WTC11 (cell line): ENCODE data around the gene CIART. TPM values are rescaled to one million over a fixed set of nuclear protein-coding genes. Genes with fewer than 3 reads are reported as not detected.
"Not testable (repeated sequence)": the region's sequence is repeated elsewhere in the genome, so short reads cannot be mapped to it uniquely, and the experiment has no call there.

Experiments
- ATAC-seq: fragments of 200-7000 bp; cut with Tn5 transposase; 2 replicates; pipeline ENCODE4 v1.10.0; 2021; ENCODE audit warnings: mild to moderate bottlenecking, moderate library complexity
- CTCF ChIA-PET: fragments of 300-600 bp; sonication (Branson Sonifier 250); formaldehyde crosslinking; loops from one replicate; lab custom pipeline; 2021; ENCODE audit warnings: antibody characterized with exemption; lab: Charles Lee
- POLR2A ChIA-PET: fragments of 350-600 bp; sonication (Branson Sonifier 250); formaldehyde crosslinking; loops from one replicate; lab custom pipeline; 2021; ENCODE audit warnings: antibody characterized with exemption; lab: Charles Lee
- DNase-seq: peaks from one replicate; pipeline ENCODE4 v3.0.0; 2021; ENCODE audit warnings: low spot score
- H3K27ac Mint-ChIP-seq: 2 replicates; pipeline ENCODE4 v1.8.0; 2021; ENCODE audit warnings: mixed read lengths
- H3K27me3 Mint-ChIP-seq: 2 replicates; pipeline ENCODE4 v1.8.0; 2021; ENCODE audit warnings: low read depth, mild to moderate bottlenecking, moderate library complexity, mixed read lengths
- H3K36me3 Mint-ChIP-seq: 2 replicates; pipeline ENCODE4 v1.8.0; 2021; ENCODE audit warnings: mixed read lengths
- H3K4me1 Mint-ChIP-seq: 2 replicates; pipeline ENCODE4 v1.8.0; 2022; ENCODE audit warnings: mixed read lengths
- H3K4me3 Mint-ChIP-seq: 2 replicates; pipeline ENCODE4 v1.8.0; 2021; ENCODE audit warnings: mild to moderate bottlenecking, moderate library complexity, mixed read lengths
- H3K9me3 Mint-ChIP-seq: 2 replicates; pipeline ENCODE4 v1.8.0; 2021; ENCODE audit warnings: mixed read lengths
- FOXP1 ChIP-seq: sonication (generic); formaldehyde crosslinking; IDR thresholded peaks from 2 replicates; pipeline ENCODE4 v1.8.0; 2022; ENCODE audit warnings: missing genetic modification reagents, mild to moderate bottlenecking, moderate library complexity, borderline replicate concordance
- MXD4 ChIP-seq: fragments of 250-450 bp; sonication (Bioruptor Pico); IDR thresholded peaks from 2 replicates; pipeline ENCODE4 v1.8.0; 2021; ENCODE audit warnings: mild to moderate bottlenecking, moderate library complexity, borderline replicate concordance
- NFATC4 ChIP-seq: fragments of 250-450 bp; sonication (Bioruptor Pico); IDR thresholded peaks from 2 replicates; pipeline ENCODE4 v1.9.0; 2021; ENCODE audit warnings: mild to moderate bottlenecking
- NR2C2 ChIP-seq: sonication (generic); formaldehyde crosslinking; IDR thresholded peaks from 2 replicates; pipeline ENCODE4 v1.8.0; 2022; ENCODE audit warnings: mild to moderate bottlenecking, missing genetic modification reagents
- OVOL2 ChIP-seq: fragments of 250-450 bp; sonication (Bioruptor Pico); IDR thresholded peaks from 2 replicates; pipeline ENCODE4 v1.9.0; 2021; ENCODE audit warnings: mild to moderate bottlenecking, borderline replicate concordance
- SP1 ChIP-seq: sonication (generic); formaldehyde crosslinking; conservative IDR thresholded peaks from 2 replicates; pipeline ENCODE4 v1.8.1; 2022; ENCODE audit warnings: missing genetic modification reagents
- TEAD1 ChIP-seq: sonication (generic); formaldehyde crosslinking; IDR thresholded peaks from 2 replicates; pipeline ENCODE4 v1.8.0; 2022; ENCODE audit warnings: mild to moderate bottlenecking, missing genetic modification reagents
- total RNA-seq: library from RNA; stranded (reverse); gene quantifications from 3 replicates; pipeline ENCODE4 v1.2.3, GENCODE V29; 2021
- TF ChIP-seq, protein P1 (sequence below): fragments of 250-450 bp; sonication (Bioruptor Pico); IDR thresholded peaks from 2 replicates; pipeline ENCODE4 v1.9.0; 2021; ENCODE audit warnings: mild to moderate bottlenecking
- TF ChIP-seq, protein P2 (sequence below): fragments of 250-450 bp; sonication (Bioruptor Pico); IDR thresholded peaks from 2 replicates; pipeline ENCODE4 v1.9.0; 2021; ENCODE audit warnings: moderate library complexity, mild to moderate bottlenecking, inconsistent platforms, borderline replicate concordance
- TF ChIP-seq, protein P3 (sequence below): fragments of 250-450 bp; sonication (Bioruptor Pico); IDR thresholded peaks from 2 replicates; pipeline ENCODE4 v1.9.0; 2021; ENCODE audit warnings: mild to moderate bottlenecking
- TF ChIP-seq, protein P4 (sequence below): sonication (generic); formaldehyde crosslinking; IDR thresholded peaks from 2 replicates; pipeline ENCODE4 v1.8.0; 2022; ENCODE audit warnings: mild to moderate bottlenecking, missing genetic modification reagents
- TF ChIP-seq, protein P5 (sequence below): sonication (generic); formaldehyde crosslinking; IDR thresholded peaks from 2 replicates; pipeline ENCODE4 v1.8.0; 2022; ENCODE audit warnings: mild to moderate bottlenecking, missing genetic modification reagents
- TF ChIP-seq, protein P6 (sequence below): fragments of 250-450 bp; sonication (Bioruptor Pico); IDR thresholded peaks from 2 replicates; pipeline ENCODE4 v1.8.0; 2021; ENCODE audit warnings: mild to moderate bottlenecking
- TF ChIP-seq, protein P7 (sequence below): sonication (generic); formaldehyde crosslinking; IDR thresholded peaks from 2 replicates; pipeline ENCODE4 v1.8.1; 2022; ENCODE audit warnings: mild to moderate bottlenecking, moderate library complexity, missing genetic modification reagents
- TF ChIP-seq, protein P8 (sequence below): fragments of 250-450 bp; sonication (Bioruptor Pico); IDR thresholded peaks from 2 replicates; pipeline ENCODE4 v2.1.2; 2022; ENCODE audit warnings: mild to moderate bottlenecking, moderate library complexity
- TF ChIP-seq, protein P9 (sequence below): sonication (generic); formaldehyde crosslinking; IDR thresholded peaks from 2 replicates; pipeline ENCODE4 v1.8.0; 2023; ENCODE audit warnings: mild to moderate bottlenecking, missing genetic modification reagents

CIART gene
- total RNA-seq, 1 experiment from 2014 or later, result 7.8 TPM

DNA sequence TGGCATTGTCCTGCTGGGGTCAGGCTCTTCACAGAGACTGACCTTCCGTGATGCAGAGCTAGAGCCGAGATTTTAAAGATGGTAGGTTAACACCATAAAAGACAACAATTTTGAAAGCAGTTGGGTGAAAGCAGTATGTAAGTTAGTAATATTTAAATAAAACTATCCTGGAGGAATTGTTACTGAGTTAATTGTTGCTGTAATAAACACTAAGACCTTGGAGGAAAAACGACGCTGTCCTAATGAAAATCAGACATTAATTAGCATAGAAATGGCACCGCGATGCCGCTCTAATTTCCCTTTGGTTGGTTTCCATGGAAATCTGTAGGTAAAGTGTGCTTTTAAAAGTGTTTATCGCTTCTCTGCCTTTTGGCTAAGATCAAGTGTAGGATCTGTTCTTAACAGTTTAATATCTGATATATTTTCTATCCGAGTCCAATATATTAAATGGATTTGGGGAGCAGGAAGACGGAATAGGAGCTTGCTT is 45.7 kb upstream of the CIART start:
- no peak for ATAC-seq
- H3K27ac Mint-ChIP-seq, result no peak overlapping the region
- ChIA-PET POLR2A (interaction anchor here (0.9 to 1.0 kb wide), 2 partner anchors 21 to 127 kb away, joined by 3 to 4 read pairs; partner anchors contain the start of genes CA14 and RPRD2), CTCF (interaction anchor here (1.6 kb wide), 1 partner anchor 20 kb away, joined by 4 read pairs; the partner anchor contains the start of gene CA14)
- H3K27me3 Mint-ChIP-seq, result no peaks in the 10 kb centered on the region
- H3K4me3 Mint-ChIP-seq, result no peak overlapping the region
- no peak for DNase-seq
- H3K4me1 Mint-ChIP-seq, result peaks cover 17% of the 10 kb centered on the region
- TF ChIP-seq, protein P1, sequence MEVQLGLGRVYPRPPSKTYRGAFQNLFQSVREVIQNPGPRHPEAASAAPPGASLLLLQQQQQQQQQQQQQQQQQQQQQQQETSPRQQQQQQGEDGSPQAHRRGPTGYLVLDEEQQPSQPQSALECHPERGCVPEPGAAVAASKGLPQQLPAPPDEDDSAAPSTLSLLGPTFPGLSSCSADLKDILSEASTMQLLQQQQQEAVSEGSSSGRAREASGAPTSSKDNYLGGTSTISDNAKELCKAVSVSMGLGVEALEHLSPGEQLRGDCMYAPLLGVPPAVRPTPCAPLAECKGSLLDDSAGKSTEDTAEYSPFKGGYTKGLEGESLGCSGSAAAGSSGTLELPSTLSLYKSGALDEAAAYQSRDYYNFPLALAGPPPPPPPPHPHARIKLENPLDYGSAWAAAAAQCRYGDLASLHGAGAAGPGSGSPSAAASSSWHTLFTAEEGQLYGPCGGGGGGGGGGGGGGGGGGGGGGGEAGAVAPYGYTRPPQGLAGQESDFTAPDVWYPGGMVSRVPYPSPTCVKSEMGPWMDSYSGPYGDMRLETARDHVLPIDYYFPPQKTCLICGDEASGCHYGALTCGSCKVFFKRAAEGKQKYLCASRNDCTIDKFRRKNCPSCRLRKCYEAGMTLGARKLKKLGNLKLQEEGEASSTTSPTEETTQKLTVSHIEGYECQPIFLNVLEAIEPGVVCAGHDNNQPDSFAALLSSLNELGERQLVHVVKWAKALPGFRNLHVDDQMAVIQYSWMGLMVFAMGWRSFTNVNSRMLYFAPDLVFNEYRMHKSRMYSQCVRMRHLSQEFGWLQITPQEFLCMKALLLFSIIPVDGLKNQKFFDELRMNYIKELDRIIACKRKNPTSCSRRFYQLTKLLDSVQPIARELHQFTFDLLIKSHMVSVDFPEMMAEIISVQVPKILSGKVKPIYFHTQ (CRISPR knock-in tag), result no peak
- TF ChIP-seq, protein P2, sequence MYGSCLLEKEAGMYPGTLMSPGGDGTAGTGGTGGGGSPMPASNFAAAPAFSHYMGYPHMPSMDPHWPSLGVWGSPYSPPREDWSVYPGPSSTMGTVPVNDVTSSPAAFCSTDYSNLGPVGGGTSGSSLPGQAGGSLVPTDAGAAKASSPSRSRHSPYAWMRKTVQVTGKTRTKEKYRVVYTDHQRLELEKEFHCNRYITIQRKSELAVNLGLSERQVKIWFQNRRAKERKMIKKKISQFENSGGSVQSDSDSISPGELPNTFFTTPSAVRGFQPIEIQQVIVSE (CRISPR knock-in tag), result no peak
- TF ChIP-seq, protein P3, sequence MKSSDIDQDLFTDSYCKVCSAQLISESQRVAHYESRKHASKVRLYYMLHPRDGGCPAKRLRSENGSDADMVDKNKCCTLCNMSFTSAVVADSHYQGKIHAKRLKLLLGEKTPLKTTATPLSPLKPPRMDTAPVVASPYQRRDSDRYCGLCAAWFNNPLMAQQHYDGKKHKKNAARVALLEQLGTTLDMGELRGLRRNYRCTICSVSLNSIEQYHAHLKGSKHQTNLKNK (CRISPR knock-in tag), result no peak
- no peaks in the 10 kb centered on the region for H3K9me3 Mint-ChIP-seq
- H3K36me3 Mint-ChIP-seq, result no peaks in the 10 kb centered on the region

DNA sequence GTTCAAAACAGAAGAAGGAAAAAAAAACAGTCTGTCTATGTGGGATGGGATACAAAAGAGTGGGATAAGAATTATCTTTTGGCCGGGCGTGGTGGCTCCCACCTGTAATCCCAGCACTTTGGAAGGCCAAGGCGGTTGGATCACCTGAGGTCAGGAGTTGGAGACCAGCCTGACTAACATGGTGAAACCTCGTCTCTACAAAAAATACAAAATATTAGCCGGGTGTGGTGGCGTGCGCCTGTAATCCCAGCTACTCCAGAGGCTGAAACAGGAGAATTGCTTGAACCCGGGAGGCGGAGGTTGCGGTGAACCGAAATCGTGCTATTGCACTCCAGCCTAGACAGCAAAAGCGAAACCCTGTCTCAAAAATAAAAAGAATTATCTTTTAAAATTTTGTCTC is 45.2 kb upstream of the CIART start:
- not testable (repeated sequence) for H3K9me3 Mint-ChIP-seq, H3K27ac Mint-ChIP-seq, DNase-seq, H3K4me3 Mint-ChIP-seq, H3K27me3 Mint-ChIP-seq, ATAC-seq, H3K36me3 Mint-ChIP-seq
- POLR2A ChIA-PET, result interaction anchor here (0.9 to 1.0 kb wide), 2 partner anchors 20 to 127 kb away, joined by 3 to 4 read pairs; partner anchors contain the start of genes CA14 and RPRD2
- CTCF ChIA-PET, result interaction anchor here (0.6 to 1.6 kb wide), 2 partner anchors 20 to 680 kb away, joined by 3 to 4 read pairs; partner anchors contain the start of gene CA14
- H3K4me1 Mint-ChIP-seq, result peaks cover 17% of the 10 kb centered on the region

DNA sequence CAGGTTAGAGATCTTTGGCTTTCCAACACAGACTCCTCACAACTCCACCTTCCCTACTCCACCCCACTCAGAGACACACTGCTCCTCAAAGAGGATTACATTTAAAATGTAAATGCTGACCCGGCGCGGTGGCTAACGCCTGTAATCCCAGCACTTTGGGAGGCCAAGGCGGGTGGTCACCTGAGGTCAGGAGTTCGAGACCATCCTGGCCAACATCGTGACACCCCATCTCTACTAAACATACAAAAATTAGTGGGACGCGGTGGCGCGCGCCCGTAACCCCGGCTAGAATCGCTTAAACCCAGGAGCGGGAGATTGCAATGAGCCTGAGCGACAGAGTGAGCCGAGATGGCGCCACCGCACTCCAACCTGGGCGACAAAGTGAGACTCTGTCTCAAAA is 44.6 kb upstream of the CIART start:
- Mint-ChIP-seq H3K9me3 (no peaks in the 10 kb centered on the region), H3K27me3 (no peaks in the 10 kb centered on the region), H3K4me3 (no peak overlapping the region; the same call in 1 of the 2 replicates), H3K36me3 (no peaks in the 10 kb centered on the region), H3K27ac (peak overlapping the region; percentile 78), H3K4me1 (peaks cover 17% of the 10 kb centered on the region)
- CTCF ChIA-PET, result interaction anchor here (0.6 to 1.6 kb wide), 2 partner anchors 19 to 680 kb away, joined by 3 to 4 read pairs; partner anchors contain the start of gene CA14
- DNase-seq (no peak), ATAC-seq (no peak)
- POLR2A ChIA-PET, result no interaction called here
- TF ChIP-seq, protein P4, sequence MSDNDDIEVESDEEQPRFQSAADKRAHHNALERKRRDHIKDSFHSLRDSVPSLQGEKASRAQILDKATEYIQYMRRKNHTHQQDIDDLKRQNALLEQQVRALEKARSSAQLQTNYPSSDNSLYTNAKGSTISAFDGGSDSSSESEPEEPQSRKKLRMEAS (CRISPR knock-in tag), result no peak
- TF ChIP-seq, protein P5, sequence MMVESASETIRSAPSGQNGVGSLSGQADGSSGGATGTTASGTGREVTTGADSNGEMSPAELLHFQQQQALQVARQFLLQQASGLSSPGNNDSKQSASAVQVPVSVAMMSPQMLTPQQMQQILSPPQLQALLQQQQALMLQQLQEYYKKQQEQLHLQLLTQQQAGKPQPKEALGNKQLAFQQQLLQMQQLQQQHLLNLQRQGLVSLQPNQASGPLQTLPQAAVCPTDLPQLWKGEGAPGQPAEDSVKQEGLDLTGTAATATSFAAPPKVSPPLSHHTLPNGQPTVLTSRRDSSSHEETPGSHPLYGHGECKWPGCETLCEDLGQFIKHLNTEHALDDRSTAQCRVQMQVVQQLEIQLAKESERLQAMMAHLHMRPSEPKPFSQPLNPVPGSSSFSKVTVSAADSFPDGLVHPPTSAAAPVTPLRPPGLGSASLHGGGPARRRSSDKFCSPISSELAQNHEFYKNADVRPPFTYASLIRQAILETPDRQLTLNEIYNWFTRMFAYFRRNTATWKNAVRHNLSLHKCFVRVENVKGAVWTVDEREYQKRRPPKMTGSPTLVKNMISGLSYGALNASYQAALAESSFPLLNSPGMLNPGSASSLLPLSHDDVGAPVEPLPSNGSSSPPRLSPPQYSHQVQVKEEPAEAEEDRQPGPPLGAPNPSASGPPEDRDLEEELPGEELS (CRISPR knock-in tag), result no peak
- TF ChIP-seq, protein P6, sequence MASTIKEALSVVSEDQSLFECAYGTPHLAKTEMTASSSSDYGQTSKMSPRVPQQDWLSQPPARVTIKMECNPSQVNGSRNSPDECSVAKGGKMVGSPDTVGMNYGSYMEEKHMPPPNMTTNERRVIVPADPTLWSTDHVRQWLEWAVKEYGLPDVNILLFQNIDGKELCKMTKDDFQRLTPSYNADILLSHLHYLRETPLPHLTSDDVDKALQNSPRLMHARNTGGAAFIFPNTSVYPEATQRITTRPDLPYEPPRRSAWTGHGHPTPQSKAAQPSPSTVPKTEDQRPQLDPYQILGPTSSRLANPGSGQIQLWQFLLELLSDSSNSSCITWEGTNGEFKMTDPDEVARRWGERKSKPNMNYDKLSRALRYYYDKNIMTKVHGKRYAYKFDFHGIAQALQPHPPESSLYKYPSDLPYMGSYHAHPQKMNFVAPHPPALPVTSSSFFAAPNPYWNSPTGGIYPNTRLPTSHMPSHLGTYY, result no peak
- TF ChIP-seq NFATC4 (CRISPR knock-in tag), result no peak
- no peak for TF ChIP-seq SP1 (CRISPR knock-in tag)
- TF ChIP-seq NR2C2, result no peak
- TF ChIP-seq, protein P7, sequence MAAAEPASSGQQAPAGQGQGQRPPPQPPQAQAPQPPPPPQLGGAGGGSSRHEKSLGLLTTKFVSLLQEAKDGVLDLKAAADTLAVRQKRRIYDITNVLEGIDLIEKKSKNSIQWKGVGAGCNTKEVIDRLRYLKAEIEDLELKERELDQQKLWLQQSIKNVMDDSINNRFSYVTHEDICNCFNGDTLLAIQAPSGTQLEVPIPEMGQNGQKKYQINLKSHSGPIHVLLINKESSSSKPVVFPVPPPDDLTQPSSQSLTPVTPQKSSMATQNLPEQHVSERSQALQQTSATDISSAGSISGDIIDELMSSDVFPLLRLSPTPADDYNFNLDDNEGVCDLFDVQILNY (CRISPR knock-in tag), result no peak
- TF ChIP-seq, protein P2 (CRISPR knock-in tag), result no peak
- TF ChIP-seq TEAD1 (CRISPR knock-in tag), result no peak
- TF ChIP-seq MXD4 (CRISPR knock-in tag), result no peak
- no peak for TF ChIP-seq OVOL2
- TF ChIP-seq, protein P8, sequence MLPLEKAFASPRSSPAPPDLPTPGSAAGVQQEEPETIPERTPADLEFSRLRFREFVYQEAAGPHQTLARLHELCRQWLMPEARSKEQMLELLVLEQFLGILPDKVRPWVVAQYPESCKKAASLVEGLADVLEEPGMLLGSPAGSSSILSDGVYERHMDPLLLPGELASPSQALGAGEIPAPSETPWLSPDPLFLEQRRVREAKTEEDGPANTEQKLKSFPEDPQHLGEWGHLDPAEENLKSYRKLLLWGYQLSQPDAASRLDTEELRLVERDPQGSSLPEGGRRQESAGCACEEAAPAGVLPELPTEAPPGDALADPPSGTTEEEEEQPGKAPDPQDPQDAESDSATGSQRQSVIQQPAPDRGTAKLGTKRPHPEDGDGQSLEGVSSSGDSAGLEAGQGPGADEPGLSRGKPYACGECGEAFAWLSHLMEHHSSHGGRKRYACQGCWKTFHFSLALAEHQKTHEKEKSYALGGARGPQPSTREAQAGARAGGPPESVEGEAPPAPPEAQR (CRISPR knock-in tag), result no peak
- TF ChIP-seq, protein P9, sequence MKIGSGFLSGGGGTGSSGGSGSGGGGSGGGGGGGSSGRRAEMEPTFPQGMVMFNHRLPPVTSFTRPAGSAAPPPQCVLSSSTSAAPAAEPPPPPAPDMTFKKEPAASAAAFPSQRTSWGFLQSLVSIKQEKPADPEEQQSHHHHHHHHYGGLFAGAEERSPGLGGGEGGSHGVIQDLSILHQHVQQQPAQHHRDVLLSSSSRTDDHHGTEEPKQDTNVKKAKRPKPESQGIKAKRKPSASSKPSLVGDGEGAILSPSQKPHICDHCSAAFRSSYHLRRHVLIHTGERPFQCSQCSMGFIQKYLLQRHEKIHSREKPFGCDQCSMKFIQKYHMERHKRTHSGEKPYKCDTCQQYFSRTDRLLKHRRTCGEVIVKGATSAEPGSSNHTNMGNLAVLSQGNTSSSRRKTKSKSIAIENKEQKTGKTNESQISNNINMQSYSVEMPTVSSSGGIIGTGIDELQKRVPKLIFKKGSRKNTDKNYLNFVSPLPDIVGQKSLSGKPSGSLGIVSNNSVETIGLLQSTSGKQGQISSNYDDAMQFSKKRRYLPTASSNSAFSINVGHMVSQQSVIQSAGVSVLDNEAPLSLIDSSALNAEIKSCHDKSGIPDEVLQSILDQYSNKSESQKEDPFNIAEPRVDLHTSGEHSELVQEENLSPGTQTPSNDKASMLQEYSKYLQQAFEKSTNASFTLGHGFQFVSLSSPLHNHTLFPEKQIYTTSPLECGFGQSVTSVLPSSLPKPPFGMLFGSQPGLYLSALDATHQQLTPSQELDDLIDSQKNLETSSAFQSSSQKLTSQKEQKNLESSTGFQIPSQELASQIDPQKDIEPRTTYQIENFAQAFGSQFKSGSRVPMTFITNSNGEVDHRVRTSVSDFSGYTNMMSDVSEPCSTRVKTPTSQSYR (CRISPR knock-in tag), result no peak
- TF ChIP-seq FOXP1, result no peak
